HepG2 (cell line): ENCODE measurements around the gene ARHGEF39. TPM values are rescaled to one million over a fixed set of nuclear protein-coding genes. Genes with fewer than 3 reads are reported as not detected.

Experiments
- HES4 ChIP-seq: sonication (generic); formaldehyde crosslinking; IDR thresholded peaks from 2 replicates; pipeline ENCODE4 v1.9.0; 2021; ENCODE audit warnings: mild to moderate bottlenecking, missing genetic modification reagents, borderline replicate concordance
- MIXL1 ChIP-seq: IDR thresholded peaks from 2 replicates; pipeline ENCODE4 v1.6.1; 2016
- SAP130 ChIP-seq: IDR thresholded peaks from 2 replicates; pipeline ENCODE4 v1.6.1; 2016; ENCODE audit warnings: low read depth
- STAT5B ChIP-seq: sonication (generic); formaldehyde crosslinking; IDR thresholded peaks from 2 replicates; pipeline ENCODE4 v1.4.0; 2020; ENCODE audit warnings: missing genetic modification reagents
- THAP11 ChIP-seq: IDR thresholded peaks from 2 replicates; pipeline ENCODE4 v1.6.1; 2016; ENCODE audit warnings: missing biosample characterization, missing genetic modification reagents
- ZNF782 ChIP-seq: sonication (generic); formaldehyde crosslinking; IDR thresholded peaks from 2 replicates; pipeline ENCODE4 v1.4.0; 2020; ENCODE audit warnings: missing genetic modification reagents, mild to moderate bottlenecking, borderline replicate concordance
- ZNF839 ChIP-seq: sonication (generic); formaldehyde crosslinking; IDR thresholded peaks from 2 replicates; pipeline ENCODE4 v1.4.0; 2020; ENCODE audit warnings: missing genetic modification reagents, mild to moderate bottlenecking, borderline replicate concordance
- ZSCAN20 ChIP-seq: sonication (generic); formaldehyde crosslinking; IDR thresholded peaks from 2 replicates; pipeline ENCODE4 v1.4.0; 2020; ENCODE audit warnings: missing genetic modification reagents, mild to moderate bottlenecking, borderline replicate concordance
- polyA plus RNA-seq, 8 experiments: library from polyadenylated mRNA; depleted of rRNA in 3 of 8; stranded (reverse) in 7 of 8; unstranded in 1 of 8; fragments of >200 nt; fragmentation: Illumina TruSeq in 4 of 8; extraction: Trizol in 4 of 8; gene quantifications; 2 replicates each; pipeline versions ENCODE4 v1.2.1 to v1.2.3, GENCODE V29; 2011 to 2016; ENCODE audit warnings: low read depth in 4 of 8, missing spikeins in 1 of 8, mixed read lengths in 1 of 8; ENCODE audit not compliant: insufficient read depth in 1 of 8
- total RNA-seq, 5 experiments: library from RNA; depleted of rRNA; stranded (reverse); fragments of >200 nt; fragmentation: Illumina TruSeq; extraction: Trizol; gene quantifications; 2 replicates each; pipeline ENCODE4 v1.2.3, GENCODE V29; 2016; ENCODE audit warnings: low read depth in 1 of 5
- TF ChIP-seq, protein P1 (sequence below): sonication (generic); formaldehyde crosslinking; IDR thresholded peaks from 2 replicates; pipeline ENCODE4 v1.9.0; 2021; ENCODE audit warnings: mild to moderate bottlenecking, missing genetic modification reagents
- TF ChIP-seq, protein P2 (sequence below): sonication (generic); formaldehyde crosslinking; IDR thresholded peaks from 2 replicates; pipeline ENCODE4 v1.4.0; 2020; ENCODE audit warnings: missing genetic modification reagents, borderline replicate concordance
- TF ChIP-seq, protein P3 (sequence below): sonication (generic); formaldehyde crosslinking; IDR thresholded peaks from 2 replicates; pipeline ENCODE4 v1.9.0; 2022; ENCODE audit warnings: missing genetic modification reagents, mild to moderate bottlenecking, borderline replicate concordance

Gene ARHGEF39
- total and polyA plus RNA-seq, 2 of the 13 experiments (the other 11 are each of a cell fraction or from before 2014, with no cell fraction given) = 11.2 to 12.3 TPM

DNA sequence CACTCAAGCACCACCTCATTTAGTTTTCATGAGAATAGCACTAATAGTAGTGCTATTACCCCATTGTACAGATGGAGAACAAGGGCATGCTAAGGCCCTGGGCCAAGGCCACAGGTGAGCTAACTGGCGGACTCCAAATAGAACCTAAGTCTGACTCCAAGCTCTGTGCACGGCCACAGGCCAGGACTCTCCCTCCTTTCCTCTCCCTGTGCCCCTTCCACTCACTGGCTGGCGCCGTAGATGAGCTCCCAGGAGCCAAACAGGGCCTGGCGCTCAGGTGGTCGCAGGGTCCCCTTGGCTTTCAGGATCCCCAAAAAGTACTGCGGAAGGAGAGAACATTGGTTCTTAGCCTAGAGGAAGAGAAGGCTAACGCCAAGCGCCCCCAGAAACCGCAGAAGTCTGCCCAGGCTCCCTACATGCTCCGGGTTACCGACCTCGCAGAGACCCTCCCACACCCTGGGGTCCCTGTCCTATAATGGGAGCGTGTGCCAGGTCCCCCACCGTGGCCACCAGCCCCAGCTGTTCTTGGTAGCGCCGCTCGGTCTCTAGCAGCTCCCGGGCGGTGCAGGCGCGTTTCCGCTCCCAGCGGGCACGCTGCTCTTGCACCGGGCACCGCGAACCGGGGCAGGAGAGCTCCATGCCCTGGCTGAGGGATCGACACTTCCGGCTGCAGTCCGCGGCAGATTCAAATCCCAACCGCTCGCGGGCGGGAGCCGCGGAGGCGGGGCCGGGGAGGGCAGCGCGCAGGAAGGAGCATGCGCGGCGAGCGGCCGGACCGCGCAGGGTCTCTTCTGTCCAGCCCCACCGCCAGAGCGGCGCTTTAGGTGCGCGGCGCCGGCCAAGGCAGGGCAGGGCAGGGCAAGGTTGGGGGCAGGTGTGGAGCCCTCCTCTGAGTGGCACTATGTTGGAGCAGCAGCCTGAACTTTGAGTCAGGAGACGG lies at the start of gene ARHGEF39 (continued):
- TF ChIP-seq ZNF839 = no peak
- TF ChIP-seq MIXL1 (CRISPR knock-in tag) = peak; percentile 24; the same call in 1 of the 2 replicates
- TF ChIP-seq HES4 (CRISPR knock-in tag) = peak; percentile 49; the same call in 1 of the 2 replicates
- TF ChIP-seq STAT5B (CRISPR knock-in tag) = 0 out of 2 replicates have a peak, but pooled peaks have one; percentile 28
- no peak for TF ChIP-seq ZNF782 (CRISPR knock-in tag)
- peak; percentile 38; the same call in 1 of the 2 replicates for TF ChIP-seq ZSCAN20
- TF ChIP-seq, protein P1, sequence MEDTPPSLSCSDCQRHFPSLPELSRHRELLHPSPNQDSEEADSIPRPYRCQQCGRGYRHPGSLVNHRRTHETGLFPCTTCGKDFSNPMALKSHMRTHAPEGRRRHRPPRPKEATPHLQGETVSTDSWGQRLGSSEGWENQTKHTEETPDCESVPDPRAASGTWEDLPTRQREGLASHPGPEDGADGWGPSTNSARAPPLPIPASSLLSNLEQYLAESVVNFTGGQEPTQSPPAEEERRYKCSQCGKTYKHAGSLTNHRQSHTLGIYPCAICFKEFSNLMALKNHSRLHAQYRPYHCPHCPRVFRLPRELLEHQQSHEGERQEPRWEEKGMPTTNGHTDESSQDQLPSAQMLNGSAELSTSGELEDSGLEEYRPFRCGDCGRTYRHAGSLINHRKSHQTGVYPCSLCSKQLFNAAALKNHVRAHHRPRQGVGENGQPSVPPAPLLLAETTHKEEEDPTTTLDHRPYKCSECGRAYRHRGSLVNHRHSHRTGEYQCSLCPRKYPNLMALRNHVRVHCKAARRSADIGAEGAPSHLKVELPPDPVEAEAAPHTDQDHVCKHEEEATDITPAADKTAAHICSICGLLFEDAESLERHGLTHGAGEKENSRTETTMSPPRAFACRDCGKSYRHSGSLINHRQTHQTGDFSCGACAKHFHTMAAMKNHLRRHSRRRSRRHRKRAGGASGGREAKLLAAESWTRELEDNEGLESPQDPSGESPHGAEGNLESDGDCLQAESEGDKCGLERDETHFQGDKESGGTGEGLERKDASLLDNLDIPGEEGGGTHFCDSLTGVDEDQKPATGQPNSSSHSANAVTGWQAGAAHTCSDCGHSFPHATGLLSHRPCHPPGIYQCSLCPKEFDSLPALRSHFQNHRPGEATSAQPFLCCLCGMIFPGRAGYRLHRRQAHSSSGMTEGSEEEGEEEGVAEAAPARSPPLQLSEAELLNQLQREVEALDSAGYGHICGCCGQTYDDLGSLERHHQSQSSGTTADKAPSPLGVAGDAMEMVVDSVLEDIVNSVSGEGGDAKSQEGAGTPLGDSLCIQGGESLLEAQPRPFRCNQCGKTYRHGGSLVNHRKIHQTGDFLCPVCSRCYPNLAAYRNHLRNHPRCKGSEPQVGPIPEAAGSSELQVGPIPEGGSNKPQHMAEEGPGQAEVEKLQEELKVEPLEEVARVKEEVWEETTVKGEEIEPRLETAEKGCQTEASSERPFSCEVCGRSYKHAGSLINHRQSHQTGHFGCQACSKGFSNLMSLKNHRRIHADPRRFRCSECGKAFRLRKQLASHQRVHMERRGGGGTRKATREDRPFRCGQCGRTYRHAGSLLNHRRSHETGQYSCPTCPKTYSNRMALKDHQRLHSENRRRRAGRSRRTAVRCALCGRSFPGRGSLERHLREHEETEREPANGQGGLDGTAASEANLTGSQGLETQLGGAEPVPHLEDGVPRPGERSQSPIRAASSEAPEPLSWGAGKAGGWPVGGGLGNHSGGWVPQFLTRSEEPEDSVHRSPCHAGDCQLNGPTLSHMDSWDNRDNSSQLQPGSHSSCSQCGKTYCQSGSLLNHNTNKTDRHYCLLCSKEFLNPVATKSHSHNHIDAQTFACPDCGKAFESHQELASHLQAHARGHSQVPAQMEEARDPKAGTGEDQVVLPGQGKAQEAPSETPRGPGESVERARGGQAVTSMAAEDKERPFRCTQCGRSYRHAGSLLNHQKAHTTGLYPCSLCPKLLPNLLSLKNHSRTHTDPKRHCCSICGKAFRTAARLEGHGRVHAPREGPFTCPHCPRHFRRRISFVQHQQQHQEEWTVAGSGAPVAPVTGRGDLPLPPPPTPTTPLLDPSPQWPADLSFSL = no peak
- TF ChIP-seq THAP11 = peak; percentile 86
- TF ChIP-seq SAP130 (CRISPR knock-in tag) = peak; percentile 98
- TF ChIP-seq, protein P2, sequence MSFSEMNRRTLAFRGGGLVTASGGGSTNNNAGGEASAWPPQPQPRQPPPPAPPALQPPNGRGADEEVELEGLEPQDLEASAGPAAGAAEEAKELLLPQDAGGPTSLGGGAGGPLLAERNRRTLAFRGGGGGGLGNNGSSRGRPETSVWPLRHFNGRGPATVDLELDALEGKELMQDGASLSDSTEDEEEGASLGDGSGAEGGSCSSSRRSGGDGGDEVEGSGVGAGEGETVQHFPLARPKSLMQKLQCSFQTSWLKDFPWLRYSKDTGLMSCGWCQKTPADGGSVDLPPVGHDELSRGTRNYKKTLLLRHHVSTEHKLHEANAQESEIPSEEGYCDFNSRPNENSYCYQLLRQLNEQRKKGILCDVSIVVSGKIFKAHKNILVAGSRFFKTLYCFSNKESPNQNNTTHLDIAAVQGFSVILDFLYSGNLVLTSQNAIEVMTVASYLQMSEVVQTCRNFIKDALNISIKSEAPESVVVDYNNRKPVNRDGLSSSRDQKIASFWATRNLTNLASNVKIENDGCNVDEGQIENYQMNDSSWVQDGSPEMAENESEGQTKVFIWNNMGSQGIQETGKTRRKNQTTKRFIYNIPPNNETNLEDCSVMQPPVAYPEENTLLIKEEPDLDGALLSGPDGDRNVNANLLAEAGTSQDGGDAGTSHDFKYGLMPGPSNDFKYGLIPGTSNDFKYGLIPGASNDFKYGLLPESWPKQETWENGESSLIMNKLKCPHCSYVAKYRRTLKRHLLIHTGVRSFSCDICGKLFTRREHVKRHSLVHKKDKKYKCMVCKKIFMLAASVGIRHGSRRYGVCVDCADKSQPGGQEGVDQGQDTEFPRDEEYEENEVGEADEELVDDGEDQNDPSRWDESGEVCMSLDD (CRISPR knock-in tag) = no peak
- TF ChIP-seq, protein P3, sequence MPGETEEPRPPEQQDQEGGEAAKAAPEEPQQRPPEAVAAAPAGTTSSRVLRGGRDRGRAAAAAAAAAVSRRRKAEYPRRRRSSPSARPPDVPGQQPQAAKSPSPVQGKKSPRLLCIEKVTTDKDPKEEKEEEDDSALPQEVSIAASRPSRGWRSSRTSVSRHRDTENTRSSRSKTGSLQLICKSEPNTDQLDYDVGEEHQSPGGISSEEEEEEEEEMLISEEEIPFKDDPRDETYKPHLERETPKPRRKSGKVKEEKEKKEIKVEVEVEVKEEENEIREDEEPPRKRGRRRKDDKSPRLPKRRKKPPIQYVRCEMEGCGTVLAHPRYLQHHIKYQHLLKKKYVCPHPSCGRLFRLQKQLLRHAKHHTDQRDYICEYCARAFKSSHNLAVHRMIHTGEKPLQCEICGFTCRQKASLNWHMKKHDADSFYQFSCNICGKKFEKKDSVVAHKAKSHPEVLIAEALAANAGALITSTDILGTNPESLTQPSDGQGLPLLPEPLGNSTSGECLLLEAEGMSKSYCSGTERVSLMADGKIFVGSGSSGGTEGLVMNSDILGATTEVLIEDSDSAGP (CRISPR knock-in tag) = peak; percentile 94
